HUES48 (cell line): Measurements from ENCODE around the gene DCLK1.
A peak's percentile ranks its signal among the peaks of the same experiment; 100 is the strongest.

Experiments
- H3K27ac ChIP-seq: one replicate; pipeline ENCODE4 v1.7.0; 2013; ENCODE audit warnings: low read depth, low read length, inconsistent platforms
- H3K27me3 ChIP-seq: 2 replicates; pipeline ENCODE4 v1.6.1; 2013; ENCODE audit warnings: mild to moderate bottlenecking, low read length; ENCODE audit not compliant: control insufficient read depth, insufficient read depth
- H3K36me3 ChIP-seq: 2 replicates; pipeline ENCODE4 v1.6.1; 2013; ENCODE audit warnings: low read length; ENCODE audit not compliant: control insufficient read depth, insufficient read depth
- H3K4me1 ChIP-seq: 2 replicates; pipeline ENCODE4 v1.6.1; 2013; ENCODE audit warnings: mild to moderate bottlenecking, low read length; ENCODE audit not compliant: control insufficient read depth, insufficient read depth
- H3K4me3 ChIP-seq: 2 replicates; pipeline ENCODE4 v1.5.1; 2013; ENCODE audit warnings: mild to moderate bottlenecking, low read depth, low read length
- H3K9ac ChIP-seq: 2 replicates; pipeline ENCODE4 v1.6.1; 2013; ENCODE audit warnings: mild to moderate bottlenecking, low read depth, low read length, moderate library complexity
- H3K9me3 ChIP-seq: 2 replicates; pipeline ENCODE4 v1.6.1; 2013; ENCODE audit warnings: low read length; ENCODE audit not compliant: control insufficient read depth, insufficient read depth

The DCLK1 gene

GRCh38 chr13:35768073-35768472 is 363.1 kb downstream of the DCLK1 start:
- H3K27ac ChIP-seq = no peak overlapping the region
- H3K4me3 ChIP-seq = no peak overlapping the region
- H3K4me1 ChIP-seq = no peaks in the 10 kb centered on the region
- H3K9ac ChIP-seq = no peak overlapping the region
- no peaks in the 10 kb centered on the region for H3K9me3 ChIP-seq
- H3K36me3 ChIP-seq = no peaks in the 10 kb centered on the region
- H3K27me3 ChIP-seq = no peaks in the 10 kb centered on the region

- H3K4me1 ChIP-seq = no peaks in the 10 kb centered on the region
- H3K9ac ChIP-seq = no peak overlapping the region
- H3K9me3 ChIP-seq = no peaks in the 10 kb centered on the region
- H3K36me3 ChIP-seq = no peaks in the 10 kb centered on the region
- no peak overlapping the region for H3K4me3 ChIP-seq
- no peak overlapping the region for H3K27ac ChIP-seq
- no peaks in the 10 kb centered on the region for H3K27me3 ChIP-seq
Observed at GRCh38 chr13:35767256-35767976, 363.8 kb downstream of the DCLK1 start.

- no peak overlapping the region for H3K4me3 ChIP-seq
- H3K27me3 ChIP-seq = no peaks in the 10 kb centered on the region
- no peaks in the 10 kb centered on the region for H3K4me1 ChIP-seq
- peaks cover 2% of the 10 kb centered on the region for H3K9me3 ChIP-seq
- no peaks in the 10 kb centered on the region for H3K36me3 ChIP-seq
- H3K27ac ChIP-seq = no peak overlapping the region
- no peak overlapping the region for H3K9ac ChIP-seq
Observed at GRCh38 chr13:35766663-35767062, 364.5 kb downstream of the DCLK1 start.

- Histone ChIP-seq H3K27ac (no peak overlapping the region), H3K36me3 (no peaks in the 10 kb centered on the region), H3K4me1 (no peaks in the 10 kb centered on the region), H3K27me3 (no peaks in the 10 kb centered on the region), H3K4me3 (no peak overlapping the region), H3K9ac (no peak overlapping the region), H3K9me3 (peaks cover 5% of the 10 kb centered on the region)
Observed at GRCh38 chr13:35765941-35766340, 365.2 kb downstream of the DCLK1 start.

GRCh38 chr13:35765366-35765765 is 365.8 kb downstream of the DCLK1 start:
- no peaks in the 10 kb centered on the region for H3K4me1 ChIP-seq

GRCh38 chr13:35764326-35765015 is 366.7 kb downstream of the DCLK1 start:
- Histone ChIP-seq H3K4me1 (no peaks in the 10 kb centered on the region), H3K9me3 (peaks cover 5% of the 10 kb centered on the region), H3K9ac (no peak overlapping the region), H3K4me3 (no peak overlapping the region), H3K27ac (no peak overlapping the region), H3K36me3 (no peaks in the 10 kb centered on the region), H3K27me3 (no peaks in the 10 kb centered on the region)

More at GRCh38 chr13:35765366-35765765, 365.8 kb downstream of the DCLK1 start:
- Histone ChIP-seq H3K9ac (no peak overlapping the region), H3K36me3 (no peaks in the 10 kb centered on the region), H3K9me3 (peaks cover 5% of the 10 kb centered on the region), H3K4me3 (no peak overlapping the region), H3K27ac (no peak overlapping the region), H3K27me3 (no peaks in the 10 kb centered on the region)

GRCh38 chr13:35763782-35764123 is 367.4 kb downstream of the DCLK1 start:
- Histone ChIP-seq H3K9me3 (peaks cover 5% of the 10 kb centered on the region), H3K4me1 (no peaks in the 10 kb centered on the region), H3K4me3 (no peak overlapping the region), H3K36me3 (no peaks in the 10 kb centered on the region), H3K9ac (no peak overlapping the region), H3K27me3 (no peaks in the 10 kb centered on the region), H3K27ac (no peak overlapping the region)

GRCh38 chr13:35763060-35763781 is 368.0 kb downstream of the DCLK1 start:
- peaks cover 5% of the 10 kb centered on the region for H3K9me3 ChIP-seq
- H3K27me3 ChIP-seq = no peaks in the 10 kb centered on the region
- H3K4me1 ChIP-seq = no peaks in the 10 kb centered on the region
- H3K27ac ChIP-seq = no peak overlapping the region
- no peaks in the 10 kb centered on the region for H3K36me3 ChIP-seq
- no peak overlapping the region for H3K4me3 ChIP-seq
- H3K9ac ChIP-seq = no peak overlapping the region

- Histone ChIP-seq H3K9ac (no peak overlapping the region), H3K36me3 (no peaks in the 10 kb centered on the region), H3K4me1 (no peaks in the 10 kb centered on the region), H3K27me3 (no peaks in the 10 kb centered on the region), H3K9me3 (peaks cover 5% of the 10 kb centered on the region), H3K4me3 (no peak overlapping the region), H3K27ac (no peak overlapping the region)
Observed at GRCh38 chr13:35761440-35762252, 369.5 kb downstream of the DCLK1 start.

GRCh38 chr13:35760735-35761281 is 370.4 kb downstream of the DCLK1 start:
- no peaks in the 10 kb centered on the region for H3K36me3 ChIP-seq
- peaks cover 6% of the 10 kb centered on the region; the same call in 1 of the 2 replicates for H3K4me1 ChIP-seq
- H3K9ac ChIP-seq = no peak overlapping the region
- no peaks in the 10 kb centered on the region for H3K27me3 ChIP-seq
- H3K9me3 ChIP-seq = peaks cover 5% of the 10 kb centered on the region
- H3K27ac ChIP-seq = peak overlapping the region; percentile 11
- H3K4me3 ChIP-seq = no peak overlapping the region
